Ovary (tissue), 9 donors: Measurements from ENCODE around the gene ST8SIA4. TPM values are rescaled to one million over a fixed set of nuclear protein-coding genes. Genes with fewer than 3 reads are reported as not detected.

Experiments
- DNase-seq, 5 donors: peaks; one replicate each; pipeline ENCODE4 v3.0.0-alpha.2; 2019 to 2020
- H3K27ac ChIP-seq, 2 donors: fragments of 200-600 bp; one replicate each; pipeline versions ENCODE4 v1.5.1 to v1.8.0; 2019 to 2022
- H3K27me3 ChIP-seq: fragments of 200-600 bp; one replicate; pipeline ENCODE4 v1.8.0; 2022
- H3K36me3 ChIP-seq: fragments of 200-600 bp; sonication (generic); one replicate; pipeline ENCODE4 v1.5.1; 2019
- H3K4me1 ChIP-seq: one replicate; pipeline ENCODE4 v1.8.1; 2013; ENCODE audit warnings: mild to moderate bottlenecking, moderate library complexity; ENCODE audit not compliant: insufficient read depth
- H3K4me3 ChIP-seq: fragments of 200-600 bp; sonication (generic); one replicate; pipeline ENCODE4 v1.5.1; 2017
- H3K9me3 ChIP-seq, 2 donors: fragments of 200-600 bp in 1 of 2; sonication (generic) in 1 of 2; one replicate each; pipeline versions ENCODE4 v1.5.1 to v1.8.1; 2013 to 2019; ENCODE audit warnings: mild to moderate bottlenecking in 1 of 2, moderate library complexity in 1 of 2
- EP300 ChIP-seq: sonication (generic); formaldehyde crosslinking; IDR thresholded peaks from one replicate; pipeline ENCODE4 v1.6.1; 2017; ENCODE audit warnings: antibody characterized with exemption
- POLR2A ChIP-seq: fragments of 450-650 bp; IDR thresholded peaks from one replicate; pipeline ENCODE4 v1.6.1; 2017; ENCODE audit warnings: antibody characterized with exemption, mild to moderate bottlenecking, moderate library complexity
- WGBS, 3 donors: extraction: QIAGEN DNeasy Blood & Tissue Kit in 1 of 3; methylation state at CpG; one replicate each; pipeline versions ENCODE4 v1.1.5 to v1.1.7; 2013 to 2017; 5-methylcytosine and 5-hydroxymethylcytosine counted together
- intact Hi-C, 4 donors: fragments of 100-400 bp; cut with DNase I; formaldehyde crosslinking; loops; one replicate each; pipeline versions ENCODE4 v1.11.0 to v1.15.1; 2022 to 2023
- polyA plus RNA-seq, 2 donors: library from polyadenylated mRNA; stranded (reverse); fragments of 200-250 nt in 1 of 2; fragments of 350-450 nt in 1 of 2; fragmentation: Illumina TruSeq in 1 of 2; extraction: RNeasy Lipid Tissue Mini Kit (QIAGEN cat#74804) in 1 of 2; gene quantifications; one replicate each; pipeline ENCODE4 v1.2.3, GENCODE V29; 2013 to 2014
- total RNA-seq, 7 donors: library from RNA; depleted of rRNA in 2 of 7; stranded (reverse); fragments of >200 nt in 2 of 7; fragmentation: NEBNext Ultra II Directional in 3 of 7; extraction: Animal tissue kit (Norgen Biotek cat#: 25700) in 3 of 7; gene quantifications; one replicate each; pipeline versions ENCODE4 v1.1.0 to v1.2.4, GENCODE V29; 2016 to 2023
- TF ChIP-seq, protein P1 (sequence below), 3 donors: fragments of 450-650 bp in 2 of 3; fragments of 200-600 bp in 1 of 3; IDR thresholded peaks; one replicate each; pipeline versions ENCODE4 v1.5.1 to v1.8.0; 2016 to 2022; ENCODE audit warnings: antibody characterized with exemption in 3 of 3, mild to moderate bottlenecking in 1 of 3
- donor health status: DM: no; HTN: no; CAD: no; lungs with moderate emphysema.
- donor health status: DM: no; HTN: no; CAD: no.
- donor health status: Bipolar disorder and iron deficiency.
- donor health status: DM: yes; HTN: yes; CAD: no.
- donor health status: DM: no; HTN: no; CAD: no.
- donor health status: DM: yes; HTN: yes; CAD: no.

The ST8SIA4 gene
- total and polyA plus RNA-seq, 9 donors = 0.61 to 3.5 (median 1.9) TPM

DNA sequence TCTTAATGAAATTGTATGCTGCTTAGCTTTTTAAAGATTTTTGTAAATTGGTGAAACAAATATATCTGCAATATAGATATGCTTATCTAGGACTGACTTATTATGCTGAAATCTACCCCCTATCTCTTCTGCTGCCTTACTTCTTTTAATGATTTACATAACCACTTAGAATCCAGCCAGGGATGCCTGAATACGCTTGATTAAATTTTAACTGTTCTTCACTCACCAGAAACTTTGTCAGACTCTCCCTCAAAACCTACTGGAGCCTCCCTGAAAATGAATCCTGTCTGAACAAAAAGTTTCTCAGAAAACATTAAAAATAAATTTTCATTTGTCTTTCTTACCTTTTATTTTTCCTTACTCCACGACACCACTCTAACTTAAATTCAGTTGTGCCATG is 111.7 kb downstream of the ST8SIA4 start:
- no peak overlapping the region for H3K27ac ChIP-seq
- intact Hi-C loops = no loop called here
- H3K27me3 ChIP-seq = no peaks in the 10 kb centered on the region
- H3K36me3 ChIP-seq = no peaks in the 10 kb centered on the region
- no peaks in the 10 kb centered on the region for H3K4me1 ChIP-seq
- 77 to 84% (median 81%) methylated on average over 2 of the region's 2 CpGs for WGBS, 3 donors
- no peak for DNase-seq
- no peak overlapping the region for H3K4me3 ChIP-seq
- no peaks in the 10 kb centered on the region for H3K9me3 ChIP-seq
- TF ChIP-seq, protein P1, sequence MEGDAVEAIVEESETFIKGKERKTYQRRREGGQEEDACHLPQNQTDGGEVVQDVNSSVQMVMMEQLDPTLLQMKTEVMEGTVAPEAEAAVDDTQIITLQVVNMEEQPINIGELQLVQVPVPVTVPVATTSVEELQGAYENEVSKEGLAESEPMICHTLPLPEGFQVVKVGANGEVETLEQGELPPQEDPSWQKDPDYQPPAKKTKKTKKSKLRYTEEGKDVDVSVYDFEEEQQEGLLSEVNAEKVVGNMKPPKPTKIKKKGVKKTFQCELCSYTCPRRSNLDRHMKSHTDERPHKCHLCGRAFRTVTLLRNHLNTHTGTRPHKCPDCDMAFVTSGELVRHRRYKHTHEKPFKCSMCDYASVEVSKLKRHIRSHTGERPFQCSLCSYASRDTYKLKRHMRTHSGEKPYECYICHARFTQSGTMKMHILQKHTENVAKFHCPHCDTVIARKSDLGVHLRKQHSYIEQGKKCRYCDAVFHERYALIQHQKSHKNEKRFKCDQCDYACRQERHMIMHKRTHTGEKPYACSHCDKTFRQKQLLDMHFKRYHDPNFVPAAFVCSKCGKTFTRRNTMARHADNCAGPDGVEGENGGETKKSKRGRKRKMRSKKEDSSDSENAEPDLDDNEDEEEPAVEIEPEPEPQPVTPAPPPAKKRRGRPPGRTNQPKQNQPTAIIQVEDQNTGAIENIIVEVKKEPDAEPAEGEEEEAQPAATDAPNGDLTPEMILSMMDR (IDR thresholded peaks at IDR 0.05) = no peak
- TF ChIP-seq EP300 (no peak), POLR2A (no peak)

GRCh38 chr5:100790951-100791350 is 112.1 kb downstream of the ST8SIA4 start:
- no peaks in the 10 kb centered on the region for H3K27me3 ChIP-seq

GRCh38 chr5:100790170-100790665 is 112.9 kb downstream of the ST8SIA4 start:
- no peaks in the 10 kb centered on the region for H3K36me3 ChIP-seq
- TF ChIP-seq, protein P1 (IDR thresholded peaks at IDR 0.05) = no peak
- TF ChIP-seq EP300 (no peak), POLR2A (no peak)
- no peaks in the 10 kb centered on the region for H3K9me3 ChIP-seq
- 56 to 59% (median 56%) methylated on average over 4 of the region's 4 CpGs for WGBS, 3 donors
- no peak overlapping the region for H3K27ac ChIP-seq
- H3K4me3 ChIP-seq = no peak overlapping the region
- H3K27me3 ChIP-seq = no peaks in the 10 kb centered on the region
- intact Hi-C loops = no loop called here
- DNase-seq = no peak
- no peaks in the 10 kb centered on the region for H3K4me1 ChIP-seq

More at GRCh38 chr5:100790951-100791350, 112.1 kb downstream of the ST8SIA4 start:
- Histone ChIP-seq H3K4me1 (no peaks in the 10 kb centered on the region), H3K36me3 (no peaks in the 10 kb centered on the region), H3K4me3 (no peak overlapping the region), H3K27ac (no peak overlapping the region), H3K9me3 (no peaks in the 10 kb centered on the region)
- no peak for DNase-seq
- intact Hi-C loops = no loop called here
- WGBS, 3 donors = 17 to 36% (median 30%) methylated on average over 2 of the region's 2 CpGs
- no peak for TF ChIP-seq POLR2A
- TF ChIP-seq, protein P1 (IDR thresholded peaks at IDR 0.05) = no peak
- TF ChIP-seq EP300 = no peak

DNA sequence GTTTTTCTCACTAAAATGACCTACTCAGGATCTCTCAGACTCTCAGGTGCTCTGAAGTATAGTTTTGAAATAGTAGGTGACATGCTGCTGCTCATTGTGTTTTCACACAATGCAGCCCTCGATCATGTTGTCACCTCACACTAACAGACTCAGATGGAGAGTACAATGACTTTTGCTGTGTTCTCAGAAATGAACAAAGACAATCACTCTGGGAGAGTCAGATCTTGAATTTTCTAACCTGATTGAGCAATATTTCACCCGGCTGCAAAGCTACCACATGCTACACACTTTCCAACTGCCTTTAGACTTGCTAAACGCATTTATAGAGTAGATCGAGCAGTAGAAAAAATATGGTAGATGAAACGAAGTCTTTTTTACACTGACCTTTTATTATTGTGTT is 113.4 kb downstream of the ST8SIA4 start:
- WGBS, 3 donors = 77 to 82% (median 79%) methylated on average over 5 of the region's 5 CpGs
- DNase-seq = no peak
- Histone ChIP-seq H3K9me3 (no peaks in the 10 kb centered on the region), H3K27me3 (no peaks in the 10 kb centered on the region), H3K27ac (no peak overlapping the region), H3K4me3 (no peak overlapping the region), H3K4me1 (no peaks in the 10 kb centered on the region), H3K36me3 (no peaks in the 10 kb centered on the region)
- intact Hi-C loops = no loop called here
- TF ChIP-seq, protein P1 (IDR thresholded peaks at IDR 0.05) = no peak
- TF ChIP-seq POLR2A (no peak), EP300 (no peak)
